LNCaP clone FGC (cell line): ENCODE data around the gene BICDL2.

Source experiments
- DNase-seq: peaks from one replicate; pipeline ENCODE4 v3.0.0-alpha.2; 2011; ENCODE audit warnings: low read depth
- H3K4me3 ChIP-seq: 2 replicates; pipeline ENCODE4 v1.5.1; 2011; ENCODE audit warnings: mild to moderate bottlenecking, low read depth, low read length, control low read depth
- CTCF ChIP-seq: IDR thresholded peaks from 2 replicates; pipeline ENCODE4 v1.5.1; 2012; ENCODE audit warnings: mild to moderate bottlenecking; ENCODE audit not compliant: control insufficient read depth, insufficient read depth; ENCODE audit errors: extremely low read depth

Gene BICDL2

GRCh38 chr16:3050487-3050886 lies 13.7 kb upstream of the BICDL2 start:
- no peak overlapping the region for H3K4me3 ChIP-seq
- DNase-seq: no peak
- TF ChIP-seq CTCF: no peak

GRCh38 chr16:3049921-3050481 lies 13.3 kb upstream of the BICDL2 start:
- no peak overlapping the region for H3K4me3 ChIP-seq
- TF ChIP-seq CTCF: no peak
- no peak for DNase-seq

GRCh38 chr16:3047387-3047720 lies 10.6 kb upstream of the BICDL2 start:
- no peak overlapping the region for H3K4me3 ChIP-seq
- DNase-seq: no peak
- no peak for TF ChIP-seq CTCF

GRCh38 chr16:3046641-3047386 lies 10.1 kb upstream of the BICDL2 start:
- no peak for DNase-seq
- H3K4me3 ChIP-seq: no peak overlapping the region
- no peak for TF ChIP-seq CTCF

GRCh38 chr16:3045758-3046640 lies 9.3 kb upstream of the BICDL2 start, which contains the start of gene MMP25:
Gene MMP25 (plus strand): TSS chr16:3046561. CDS start chr16:3046918, 357 bp downstream.
- TF ChIP-seq CTCF: no peak

GRCh38 chr16:3044708-3045107 lies 8.0 kb upstream of the BICDL2 start:
- no peak for DNase-seq
- no peak for TF ChIP-seq CTCF
- H3K4me3 ChIP-seq: no peak overlapping the region

More at GRCh38 chr16:3045758-3046640, 9.3 kb upstream of the BICDL2 start, which contains the start of gene MMP25:
- H3K4me3 ChIP-seq: peak within 1 kb of the TSS; percentile 48
- no peak for DNase-seq
